ENCODE measurements around the gene JAK1. TPM values are rescaled to one million over a fixed set of nuclear protein-coding genes. Genes with fewer than 3 reads are reported as not detected.

JAK1 gene
- total and polyA plus RNA-seq, 9 of the 15 experiments (the other 6 are each of a cell fraction or from before 2014, with no cell fraction given), result 9.7 to 44.1 (median 42.5) TPM

- no peak for TF ChIP-seq SFPQ (IDR thresholded peaks at IDR 0.05; ENCODE audit: low read depth, low read length)
- TF ChIP-seq ARNT (IDR thresholded peaks at IDR 0.05), result peak in 1 of 2 experiments; percentile 81; a peak in 1 of 4 replicates
- no peak for TF ChIP-seq KLF6 (CRISPR knock-in tag; IDR thresholded peaks at IDR 0.05; ENCODE audit: borderline replicate concordance)
- TF ChIP-seq ZBTB49 (CRISPR knock-in tag; IDR thresholded peaks at IDR 0.05; ENCODE audit: borderline replicate concordance), result no peak
- no peak for TF ChIP-seq TCF7L2 (IDR thresholded peaks at IDR 0.05; ENCODE audit: low read depth, low read length)
- TF ChIP-seq THAP12 (CRISPR knock-in tag; IDR thresholded peaks at IDR 0.05), result no peak
- no peak for TF ChIP-seq MCM7 (IDR thresholded peaks at IDR 0.05)
- TF ChIP-seq ZNF408 (CRISPR knock-in tag; IDR thresholded peaks at IDR 0.05; ENCODE audit: low read depth), result no peak
- TF ChIP-seq CREM (IDR thresholded peaks at IDR 0.05; ENCODE audit: low read depth), result 0 out of 2 replicates have a peak, but pooled peaks have one; percentile 39
- TF ChIP-seq MYNN (IDR thresholded peaks at IDR 0.05), result peak; percentile 53; the same call in 1 of the 2 replicates
- no peak for TF ChIP-seq MYNN (CRISPR knock-in tag; IDR thresholded peaks at IDR 0.05)
- TF ChIP-seq, protein P1, sequence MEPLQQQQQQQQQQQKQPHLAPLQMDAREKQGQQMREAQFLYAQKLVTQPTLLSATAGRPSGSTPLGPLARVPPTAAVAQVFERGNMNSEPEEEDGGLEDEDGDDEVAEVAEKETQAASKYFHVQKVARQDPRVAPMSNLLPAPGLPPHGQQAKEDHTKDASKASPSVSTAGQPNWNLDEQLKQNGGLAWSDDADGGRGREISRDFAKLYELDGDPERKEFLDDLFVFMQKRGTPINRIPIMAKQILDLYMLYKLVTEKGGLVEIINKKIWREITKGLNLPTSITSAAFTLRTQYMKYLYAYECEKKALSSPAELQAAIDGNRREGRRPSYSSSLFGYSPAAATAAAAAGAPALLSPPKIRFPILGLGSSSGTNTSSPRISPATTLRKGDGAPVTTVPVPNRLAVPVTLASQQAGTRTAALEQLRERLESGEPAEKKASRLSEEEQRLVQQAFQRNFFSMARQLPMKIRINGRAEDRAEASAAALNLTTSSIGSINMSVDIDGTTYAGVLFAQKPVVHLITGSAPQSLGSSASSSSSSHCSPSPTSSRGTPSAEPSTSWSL (CRISPR knock-in tag; IDR thresholded peaks at IDR 0.05; ENCODE audit: borderline replicate concordance), result no peak
- TF ChIP-seq E2F8 (IDR thresholded peaks at IDR 0.05; ENCODE audit: low read depth, partially characterized antibody), result peak; percentile 29
- TF ChIP-seq MLLT1 (IDR thresholded peaks at IDR 0.05), result 0 out of 4 replicates have a peak, but pooled peaks of 1 of the 2 experiments have one; percentile 12
Observed at GRCh38 chr1:64898107-64898861, 68.1 kb downstream of the JAK1 start (continued).

All from K562 (cell line).